ENCODE results near the gene PPP1R13B.
"Not testable (repeated sequence)": the region's sequence is repeated elsewhere in the genome, so short reads cannot be mapped to it uniquely, and the experiment has no call there.

PPP1R13B gene

DNA sequence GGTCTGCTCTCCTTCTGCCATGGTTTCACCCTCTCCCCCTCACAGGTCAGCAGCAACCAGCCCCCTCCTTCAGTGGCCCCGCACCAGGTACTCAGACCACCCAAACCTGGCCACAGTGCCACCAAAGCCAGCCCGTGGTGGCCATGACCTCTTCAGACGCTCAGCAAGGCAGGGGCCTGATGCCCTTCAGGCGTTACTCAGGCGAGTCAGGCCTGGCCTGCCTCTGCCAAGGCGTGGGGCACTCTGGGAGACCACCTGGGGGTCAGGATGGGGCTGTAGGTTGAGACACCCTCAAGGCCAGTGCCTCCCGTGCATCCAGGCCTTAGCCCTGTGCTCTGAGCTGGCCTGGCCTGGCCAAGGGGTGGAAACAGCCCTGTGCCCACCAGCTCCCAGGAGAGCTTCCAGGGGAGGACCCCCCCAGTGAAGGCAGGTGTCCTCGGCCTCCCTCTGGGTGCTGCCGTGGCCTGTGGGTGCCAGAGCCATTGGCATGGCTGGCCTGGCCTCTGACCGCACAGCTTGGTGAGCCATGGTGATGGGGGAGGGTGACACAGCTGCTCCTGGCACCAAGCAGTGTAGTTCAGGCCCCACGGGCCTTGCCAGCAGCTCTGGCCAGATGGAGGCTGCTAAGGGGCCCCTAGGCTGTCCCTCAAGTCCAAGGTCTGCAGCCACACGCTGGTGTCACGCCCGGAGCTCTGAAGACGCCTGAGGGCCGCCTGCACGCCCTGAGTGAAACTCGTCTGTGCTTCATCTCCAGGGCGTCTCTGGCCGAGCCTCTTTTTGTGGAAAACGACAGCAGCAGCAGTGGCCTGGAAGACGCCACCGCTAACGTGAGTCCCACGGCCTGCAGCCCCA, 147.2 kb downstream of the PPP1R13B start:
- no peak for DNase-seq (ENCODE audit: low read depth, low spot score)

DNA sequence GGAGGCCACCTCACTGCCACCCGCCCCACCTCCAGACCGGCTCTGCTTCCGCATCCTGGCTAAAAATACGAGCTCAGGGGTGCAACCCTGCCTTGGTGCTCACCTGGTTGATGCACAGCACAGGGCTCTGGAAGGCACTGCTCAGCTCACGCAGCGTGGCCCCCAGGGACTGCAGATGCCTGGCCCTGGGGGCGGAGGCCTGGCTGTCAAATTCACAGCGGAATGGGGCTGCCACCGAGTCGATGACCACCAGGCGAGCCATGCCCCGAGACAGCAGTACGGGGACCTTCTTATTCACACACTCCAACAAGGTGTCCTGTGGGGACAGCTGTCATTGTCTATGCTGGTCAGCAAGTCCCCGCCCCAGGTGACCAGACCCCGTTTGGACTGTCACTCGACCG, 148.1 kb downstream of the PPP1R13B start:
- no peak for DNase-seq (ENCODE audit: low read depth, low spot score)

DNA sequence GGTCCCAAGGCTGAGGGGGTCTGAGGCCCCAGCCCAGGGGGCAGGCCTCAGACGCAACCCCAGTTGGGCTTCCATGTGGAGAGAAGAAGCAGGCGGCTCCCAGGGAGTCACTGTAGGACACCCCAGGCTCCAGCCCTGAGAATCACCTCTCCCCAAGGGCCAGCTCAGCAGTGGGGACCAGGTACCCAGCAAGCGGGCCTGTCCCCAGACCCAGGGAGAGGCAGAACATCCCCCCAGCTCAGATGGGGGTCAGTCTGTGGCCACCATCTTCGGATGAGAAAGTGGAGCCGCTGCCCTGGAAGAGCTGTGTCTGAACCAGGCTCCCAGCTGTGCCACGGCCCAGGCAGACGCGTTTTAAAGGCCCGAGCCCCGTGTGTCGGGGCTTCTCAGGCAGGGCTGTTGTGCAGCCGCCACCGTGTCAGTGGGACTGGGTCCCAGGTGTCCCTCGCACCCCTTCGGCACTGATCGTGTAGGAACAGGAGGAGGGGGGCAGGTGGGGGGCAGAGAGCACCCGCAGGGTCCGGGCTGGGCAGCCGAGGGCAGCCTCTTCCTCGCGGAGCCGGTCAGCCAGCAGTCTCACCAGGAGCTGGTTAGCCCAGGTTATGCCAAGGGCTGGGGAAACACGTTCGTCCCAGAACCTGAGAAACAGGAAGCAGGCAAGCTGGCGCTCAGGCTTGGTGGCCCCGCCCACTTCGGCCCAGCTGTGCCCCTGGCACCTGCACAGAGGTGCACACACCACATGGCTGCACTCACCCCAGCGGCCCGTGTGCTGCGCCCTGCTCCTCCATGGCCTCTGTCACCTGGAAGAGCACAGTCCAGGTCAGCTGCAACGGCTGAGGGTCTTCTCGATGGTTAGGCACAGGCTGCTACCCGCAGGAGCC, 148.8 kb downstream of the PPP1R13B start:
- no peak for DNase-seq (ENCODE audit: low read depth, low spot score)

DNA sequence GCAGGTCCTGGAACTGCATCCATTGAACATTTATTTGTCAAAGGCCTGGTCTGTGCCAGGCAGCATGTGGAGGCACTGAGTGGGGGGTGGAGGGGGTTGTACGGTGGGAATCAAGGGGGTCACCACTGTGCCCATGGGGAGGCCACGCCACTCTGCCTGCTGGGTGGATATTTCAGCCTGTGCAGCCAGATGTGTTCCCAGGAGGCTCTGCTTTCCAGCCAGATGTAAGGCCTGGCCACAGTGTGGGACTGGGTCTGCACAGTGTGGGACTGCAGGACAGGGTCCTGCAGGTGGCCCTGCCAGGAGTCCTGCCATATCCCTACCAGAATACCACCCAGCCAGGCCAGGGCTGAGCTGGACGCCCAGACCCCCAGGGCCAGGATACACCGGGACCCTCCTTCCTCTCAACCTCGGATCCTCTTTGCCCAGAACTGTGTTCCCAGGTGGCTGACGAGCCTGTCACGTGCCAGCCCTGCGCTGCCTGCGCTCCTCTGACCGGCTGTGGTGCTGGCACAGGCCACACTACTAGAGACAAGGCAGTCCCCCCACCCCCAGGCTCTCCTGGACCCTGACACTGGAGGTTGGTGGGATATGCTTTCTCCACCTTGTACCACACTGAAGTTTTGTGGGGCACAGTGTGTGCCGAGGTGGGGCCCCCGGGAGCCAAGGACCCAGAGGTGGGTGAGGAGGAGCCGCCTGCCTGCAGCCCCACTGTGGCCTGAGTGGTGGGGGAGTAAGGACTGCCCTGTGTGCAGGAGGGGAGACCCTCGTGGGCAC, 149.6 kb downstream of the PPP1R13B start:
- DNase-seq (ENCODE audit: low read depth, low spot score), result no peak

DNA sequence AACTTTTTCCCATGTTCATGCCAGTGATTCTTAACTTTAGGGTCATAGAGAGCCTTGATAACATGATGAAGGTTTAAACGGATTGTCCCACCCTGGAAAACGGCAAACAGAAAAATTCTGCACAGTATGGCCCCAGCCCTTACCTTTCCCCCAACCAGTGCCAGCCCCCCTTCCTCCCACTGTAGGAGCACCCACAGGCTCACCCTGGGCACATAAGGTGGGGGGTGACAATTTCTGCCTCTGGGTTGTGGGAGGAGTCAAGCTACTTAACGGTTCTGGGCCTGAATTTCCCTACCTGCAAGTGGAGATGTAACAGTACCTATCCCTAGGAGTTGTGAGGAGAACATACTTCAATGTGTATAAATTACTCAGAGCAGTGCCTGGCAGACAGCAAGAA, 150.2 kb downstream of the PPP1R13B start:
- DNase-seq (ENCODE audit: low read depth, low spot score), result no peak

DNA sequence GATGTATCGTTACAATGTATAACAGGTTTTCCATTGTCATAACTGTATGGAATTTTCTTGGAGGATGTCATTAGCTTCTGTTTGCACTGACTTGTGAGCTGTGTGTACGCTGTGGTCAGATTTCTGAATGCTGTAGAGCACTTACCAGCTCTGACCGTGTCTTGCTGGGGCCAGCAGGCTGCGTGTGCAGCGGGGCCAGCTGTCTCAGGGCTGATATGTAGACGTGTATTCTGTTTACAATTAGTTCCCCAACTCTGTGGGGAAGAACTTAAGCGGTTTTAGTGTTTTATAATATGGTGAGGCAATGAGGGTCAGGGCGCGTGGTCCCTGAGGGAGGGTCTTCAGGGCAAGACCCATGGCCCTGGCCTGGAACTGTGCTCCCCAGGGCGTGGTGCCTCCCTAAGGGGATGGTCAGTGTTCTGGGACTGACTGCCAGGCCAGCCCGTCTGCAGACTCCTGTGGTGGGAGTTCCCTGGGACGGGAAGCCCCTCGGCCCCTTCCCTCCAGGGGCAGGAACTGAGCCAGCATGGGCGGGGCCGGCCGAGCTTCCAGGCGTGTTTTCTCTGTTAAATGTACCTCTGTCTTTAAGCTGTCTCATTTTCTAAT, 150.8 kb downstream of the PPP1R13B start:
- DNase-seq (ENCODE audit: low read depth, low spot score), result no peak

DNA sequence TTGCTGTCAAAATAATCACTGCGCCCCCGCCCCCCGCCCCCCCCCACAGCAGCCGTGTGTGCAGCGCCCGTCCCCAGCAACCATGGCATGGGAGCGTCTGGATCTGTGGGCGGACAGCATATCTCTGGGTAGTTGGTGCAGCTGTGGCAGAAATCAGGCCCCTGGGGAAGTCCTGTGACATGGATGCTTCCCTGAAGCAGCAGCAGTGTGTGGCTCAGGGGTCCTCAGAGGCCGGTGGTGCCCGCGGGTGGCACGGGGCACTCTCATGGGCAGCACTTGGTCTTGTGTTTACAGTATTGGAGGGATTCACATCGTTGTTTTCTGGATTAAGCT, 151.3 kb downstream of the PPP1R13B start:
- DNase-seq (ENCODE audit: low read depth, low spot score), result no peak

DNA sequence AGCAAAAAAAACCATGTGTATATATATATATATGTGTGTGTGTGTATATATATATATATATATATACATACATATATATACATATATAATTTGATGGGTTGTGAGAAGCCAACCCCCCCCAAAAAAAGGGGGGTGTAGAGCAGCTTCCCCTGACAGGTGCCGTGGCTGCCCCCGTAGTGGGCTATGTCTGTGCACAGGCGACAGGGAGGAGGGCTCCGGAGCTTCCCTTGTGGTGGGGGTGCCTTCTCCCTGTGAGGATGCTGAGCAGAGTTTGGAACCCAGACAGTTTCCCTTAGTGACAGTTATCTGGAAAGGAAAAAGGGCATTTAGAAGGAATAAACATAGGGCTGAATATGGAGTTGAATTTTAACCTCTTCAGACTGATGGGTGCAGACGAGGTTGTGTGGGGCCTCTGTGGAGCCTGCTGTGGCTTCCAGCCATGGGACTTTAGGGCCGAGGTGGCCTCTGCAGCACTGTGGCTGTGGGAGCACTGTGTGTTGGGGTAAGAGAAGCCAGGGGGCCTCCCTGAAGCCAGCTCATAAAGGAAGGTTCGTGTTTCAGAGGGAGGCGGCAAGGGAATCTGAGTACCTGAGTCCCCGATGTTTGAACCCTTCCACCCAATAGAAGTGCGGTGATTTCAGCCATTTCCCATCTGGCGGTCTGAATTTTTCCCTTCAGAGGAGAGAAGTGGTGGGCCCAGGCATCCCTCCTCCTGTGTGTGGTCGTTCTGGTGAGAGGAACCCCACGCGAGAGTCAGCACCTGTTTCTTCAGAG, 151.9 kb downstream of the PPP1R13B start:
- no peak for DNase-seq (ENCODE audit: low read depth, low spot score)

DNA sequence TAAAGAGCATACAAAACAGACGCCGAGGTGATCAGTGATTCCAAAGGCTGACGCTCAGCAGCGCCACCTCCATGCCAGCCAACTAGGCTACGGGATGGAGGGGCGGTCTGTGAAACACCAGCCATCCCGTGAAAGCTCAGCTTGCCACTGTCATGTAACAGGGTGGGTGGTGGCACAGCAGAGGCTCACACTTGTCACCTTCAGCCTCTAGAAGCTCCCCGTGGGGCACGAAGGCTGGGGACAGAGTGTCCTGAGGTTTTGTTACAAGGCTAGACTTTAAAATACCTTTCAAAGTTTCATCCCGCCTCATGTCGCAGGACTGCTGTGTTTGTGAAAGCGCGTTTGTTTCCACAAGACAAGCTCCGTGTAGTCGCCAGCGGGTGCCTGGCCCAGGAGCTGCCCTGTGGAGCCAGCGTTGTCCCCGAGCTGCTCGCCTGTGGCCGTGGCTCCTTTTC, 152.8 kb downstream of the PPP1R13B start:
- DNase-seq (ENCODE audit: low read depth, low spot score), result no peak

DNA sequence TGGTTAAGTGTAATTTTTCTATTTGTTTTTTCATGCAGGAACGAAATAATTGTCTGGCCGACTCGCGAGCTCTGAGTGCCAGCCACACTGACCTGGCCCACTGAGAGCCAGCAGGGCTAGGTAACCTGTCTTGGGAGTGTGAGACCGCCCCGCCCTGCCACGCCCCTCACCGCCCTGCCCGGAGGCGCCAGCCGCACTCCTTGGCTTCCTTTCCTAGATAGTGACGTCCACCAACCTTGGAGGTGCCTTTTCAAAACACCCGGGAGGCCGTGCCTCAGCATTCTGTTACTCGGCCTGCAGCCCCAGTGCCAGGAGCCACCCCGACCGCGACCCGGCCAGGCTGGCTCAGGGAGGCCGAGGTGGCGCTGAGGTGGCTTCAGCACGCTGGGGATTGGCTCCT, 153.9 kb downstream of the PPP1R13B start:
- no peak for DNase-seq (ENCODE audit: low read depth, low spot score)

DNA sequence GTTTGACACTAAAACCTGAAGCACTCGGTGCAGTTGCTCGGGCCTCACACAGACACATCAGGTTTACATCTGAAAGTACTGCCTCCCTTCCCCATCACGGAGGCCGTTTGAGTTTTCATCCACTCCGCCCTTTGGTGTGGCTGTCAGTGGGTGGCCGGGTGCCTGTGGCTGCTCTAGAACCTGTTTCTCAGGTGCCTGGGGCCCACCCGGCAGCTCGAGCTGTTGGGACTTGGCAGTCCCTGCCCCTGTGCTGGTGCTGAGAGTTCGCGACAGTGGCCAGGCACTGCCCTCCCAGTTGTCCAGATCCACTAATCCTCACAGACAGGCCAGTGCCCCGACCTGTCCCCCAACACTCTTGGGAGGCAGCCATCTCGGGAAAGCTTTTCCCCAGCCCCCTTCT, 154.5 kb downstream of the PPP1R13B start:
- DNase-seq (ENCODE audit: low read depth, low spot score), result no peak

DNA sequence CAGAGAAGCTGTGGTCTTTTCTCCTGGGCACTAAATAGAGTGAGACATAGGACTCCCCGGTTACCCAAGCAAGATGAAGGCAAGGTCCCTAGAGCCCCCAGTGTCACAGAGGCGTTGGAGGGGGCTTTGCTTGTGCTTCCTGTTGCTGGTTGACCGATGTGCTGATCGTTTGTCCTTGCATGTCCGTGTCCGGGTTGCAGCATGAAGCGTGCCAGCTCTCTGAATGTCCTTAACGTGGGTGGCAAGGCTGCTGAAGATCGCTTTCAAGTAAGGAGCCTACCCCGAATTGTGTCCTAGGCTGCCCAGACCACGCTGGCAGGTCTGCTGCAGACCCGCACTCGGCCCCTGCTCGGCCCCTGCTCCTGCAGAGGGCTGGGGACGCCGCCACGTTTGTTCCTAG, 155.2 kb downstream of the PPP1R13B start:
- DNase-seq (ENCODE audit: low read depth, low spot score), result no peak

DNA sequence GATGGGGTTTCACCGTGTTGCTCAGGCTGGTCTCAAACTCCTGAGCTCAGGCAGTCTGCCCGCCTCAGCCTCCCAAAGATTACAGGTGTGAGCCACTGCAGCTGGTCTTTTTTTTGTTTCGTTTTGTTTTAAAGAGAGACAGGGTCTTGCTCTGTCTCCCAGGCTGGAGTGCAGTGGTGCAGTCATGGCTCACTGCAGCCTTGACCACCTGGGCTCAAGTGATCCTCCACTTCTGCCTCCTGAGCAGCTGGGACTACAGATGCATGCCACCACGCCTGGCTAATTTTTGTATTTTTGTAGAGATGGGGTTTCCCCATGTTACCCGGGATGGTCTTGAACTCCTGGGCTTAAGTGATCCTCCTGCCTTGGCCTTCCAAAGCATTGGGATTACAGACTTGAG, 155.7 kb downstream of the PPP1R13B start:
- DNase-seq (ENCODE audit: low read depth, low spot score), result not testable (repeated sequence)

DNA sequence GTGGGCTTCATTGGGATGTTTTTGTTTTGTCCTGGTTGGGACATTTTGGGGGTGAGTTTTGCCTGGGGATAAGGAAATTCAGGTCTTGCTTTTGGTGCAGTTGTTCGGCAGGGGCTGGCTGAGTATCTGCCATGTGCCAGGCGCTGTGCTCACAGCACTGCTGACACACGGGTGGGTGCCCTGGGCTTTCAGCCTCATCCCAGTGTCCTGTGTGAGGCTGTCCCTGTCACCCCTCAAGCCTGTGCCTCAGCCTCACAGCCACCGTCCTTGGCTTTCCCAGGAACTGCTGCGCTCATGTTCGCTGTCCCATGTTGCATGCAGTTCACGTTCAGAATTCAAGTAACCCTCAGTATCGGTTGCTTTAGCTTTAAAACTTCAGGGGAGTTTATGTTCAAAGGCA, 157.0 kb downstream of the PPP1R13B start:
- no peak for DNase-seq (ENCODE audit: low read depth, low spot score)

DNA sequence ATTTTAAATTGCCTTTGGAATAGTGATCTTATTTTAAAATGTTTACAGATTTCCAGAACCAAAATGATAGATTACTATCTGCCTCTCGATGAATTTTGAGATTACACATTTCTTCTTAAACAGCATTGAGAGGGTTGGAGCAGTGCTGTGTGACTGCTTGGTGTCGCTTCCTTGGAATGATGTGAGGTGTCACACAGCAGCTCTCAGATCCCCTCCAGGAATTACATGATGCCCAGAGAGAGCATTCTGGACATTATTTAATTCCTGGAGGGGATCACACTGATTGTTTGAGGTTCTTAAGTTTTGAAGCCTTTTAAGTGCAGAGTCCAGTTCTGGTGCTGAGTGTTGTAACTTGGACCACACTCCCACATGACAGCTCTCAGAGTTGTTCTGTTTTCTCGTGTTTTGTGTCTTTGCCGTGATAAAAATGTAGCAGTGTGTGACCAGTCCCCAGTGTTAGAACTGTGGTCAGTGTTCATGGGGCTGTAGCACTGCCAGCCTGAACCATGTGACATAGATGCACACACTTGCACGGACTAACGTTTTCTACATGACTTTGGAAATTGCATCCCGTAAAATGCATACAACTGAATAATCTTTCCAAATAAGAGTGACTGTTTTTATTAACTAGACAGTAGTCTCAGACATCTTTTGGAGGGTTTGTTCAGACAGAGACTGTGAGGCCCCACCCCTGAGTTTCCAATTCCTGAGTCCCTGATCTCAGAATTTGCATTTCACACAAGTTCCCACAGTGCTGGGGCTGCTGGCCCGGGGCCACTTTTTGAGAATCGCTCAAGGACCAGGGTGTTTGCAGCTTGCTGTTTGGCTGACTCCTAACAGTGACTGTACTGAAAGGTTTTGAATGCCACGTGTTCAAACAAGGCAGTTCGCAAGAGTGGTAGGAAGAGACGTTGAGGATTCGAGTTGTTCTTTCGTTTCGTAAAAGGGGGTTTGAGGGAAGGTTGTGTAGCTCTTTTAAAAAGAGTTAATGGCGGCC, 158.2 kb downstream of the PPP1R13B start:
- no peak for DNase-seq (ENCODE audit: low read depth, low spot score)

DNA sequence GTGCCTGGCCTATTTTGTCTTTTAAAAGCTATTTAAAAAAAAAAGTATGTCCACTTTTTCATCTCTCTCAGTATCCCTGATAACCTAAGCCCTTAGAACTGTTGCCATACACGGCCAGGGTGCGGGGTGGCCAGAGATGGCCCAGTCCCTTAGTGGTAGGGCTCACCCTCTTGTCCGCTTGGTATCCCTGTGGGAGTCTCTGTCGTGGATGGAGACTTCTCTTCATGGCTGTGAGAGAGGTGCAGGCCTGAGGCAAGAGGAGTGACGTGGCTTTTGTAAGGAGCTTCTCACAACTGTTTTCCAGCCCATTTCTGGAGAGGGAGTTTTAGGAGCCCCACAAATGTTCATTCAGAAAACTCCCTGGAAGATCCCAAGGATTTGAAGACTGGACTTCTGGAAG, 158.9 kb downstream of the PPP1R13B start:
- DNase-seq (ENCODE audit: low read depth, low spot score), result no peak

DNA sequence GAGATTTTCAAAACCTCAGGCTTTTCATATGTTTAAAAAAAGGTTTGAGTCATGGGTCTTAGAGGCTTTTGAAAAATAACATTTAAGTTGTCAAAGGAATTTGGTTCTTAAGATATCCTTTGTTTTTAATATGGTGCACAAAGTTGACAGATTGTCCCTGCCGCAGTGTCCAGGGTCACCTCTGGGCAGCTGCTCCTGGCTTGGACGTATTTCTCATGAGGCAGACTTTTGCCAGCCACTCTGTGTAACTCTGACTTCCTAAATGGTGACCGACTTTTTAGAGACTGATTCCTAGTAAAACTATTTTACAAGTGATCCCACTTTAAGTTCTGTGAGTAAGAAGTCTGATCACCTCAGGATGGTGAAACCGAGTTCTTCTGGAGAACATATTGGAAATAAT, 159.7 kb downstream of the PPP1R13B start:
- no peak for DNase-seq (ENCODE audit: low read depth, low spot score)

DNA sequence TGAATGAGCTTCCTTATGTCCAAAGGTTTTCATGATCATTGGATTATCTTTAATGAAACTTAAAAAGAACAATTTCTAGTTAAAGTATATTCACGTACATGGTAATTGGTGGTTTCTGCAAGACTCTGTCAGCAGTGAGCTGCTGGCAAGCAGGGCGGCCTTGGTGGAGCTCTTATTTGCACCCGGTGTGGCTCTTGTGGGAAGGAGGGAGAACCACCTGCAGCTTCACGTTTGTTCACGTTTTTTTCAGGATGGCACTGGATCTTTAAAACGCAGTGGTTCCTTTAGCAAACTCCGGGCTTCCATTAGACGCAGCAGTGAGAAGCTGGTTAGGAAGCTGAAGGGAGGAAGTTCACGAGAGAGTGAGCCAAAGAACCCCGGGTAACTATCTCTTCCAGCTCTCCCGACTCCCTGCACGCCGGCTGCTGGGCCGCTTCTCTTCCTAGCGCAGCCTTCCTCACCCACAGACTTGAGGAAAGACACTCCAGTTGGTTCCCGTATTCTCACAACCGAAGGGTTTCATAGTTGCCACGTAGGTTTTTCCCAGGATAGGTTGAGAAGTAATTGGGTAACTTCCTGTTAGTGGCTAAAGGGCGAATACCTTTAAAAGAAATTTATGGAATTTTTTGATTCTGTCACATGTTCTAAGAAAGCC, 160.4 kb downstream of the PPP1R13B start:
- no peak for DNase-seq (ENCODE audit: low read depth, low spot score)
